HTR-8/SVneo (cell line): ENCODE data around the gene CES3.
A peak's percentile ranks its signal among the peaks of the same experiment; 100 is the strongest.
"Not testable (repeated sequence)": the region's sequence is repeated elsewhere in the genome, so short reads cannot be mapped to it uniquely, and the experiment has no call there.

Experiments
- DNase-seq: peaks from one replicate; pipeline ENCODE4 v3.0.0; 2011; ENCODE audit warnings: low spot score, mixed read lengths; ENCODE audit not compliant: insufficient read length
- FAIRE-seq: peaks from 2 replicates; lab custom pipeline; 2011; peaks lifted over from hg19 to GRCh38; lab: Jason Lieb, UNC

The CES3 gene

DNA sequence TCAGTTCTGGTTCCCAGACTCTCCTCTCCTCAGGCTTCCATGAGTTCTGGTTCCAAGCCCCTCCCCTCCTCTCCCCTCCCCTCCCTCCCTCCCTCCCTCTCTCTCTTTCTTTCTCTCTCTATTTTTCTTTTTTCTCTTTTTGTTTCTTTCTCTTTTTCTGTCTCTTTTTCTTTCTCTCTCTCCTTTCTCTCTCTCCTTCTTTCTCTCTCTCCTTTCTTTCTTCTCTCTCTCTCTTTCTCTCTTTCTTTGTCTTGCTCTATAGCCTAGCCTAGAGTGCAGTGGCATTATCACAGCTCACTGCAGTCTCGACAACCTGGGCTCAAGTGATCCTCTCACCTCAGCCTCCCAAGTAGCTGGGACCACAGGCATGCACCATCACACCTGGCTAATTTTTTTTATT is 796 bp upstream of the CES3 start:
- no peak for DNase-seq
- no peak for FAIRE-seq

DNA sequence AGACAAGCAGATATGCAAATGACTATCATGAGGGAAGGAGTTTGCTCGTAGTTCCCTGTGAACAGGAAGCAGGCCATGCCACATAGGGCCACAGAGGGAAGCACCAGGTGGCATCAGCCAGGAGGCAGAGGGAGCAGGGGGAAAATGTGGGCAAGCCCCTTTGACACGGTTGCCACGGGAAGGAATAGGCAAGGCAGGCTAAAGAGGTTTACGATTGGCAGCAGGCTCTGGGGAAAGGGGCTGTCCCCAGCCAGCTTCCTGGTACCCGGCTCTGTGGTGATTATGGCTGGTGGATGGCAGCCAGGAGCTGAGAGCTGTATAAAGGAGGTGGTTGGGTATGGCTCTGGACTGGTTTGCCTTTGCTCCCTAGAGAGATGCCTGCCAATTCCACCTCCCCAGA is 848 bp downstream of the CES3 start:
- no peak for FAIRE-seq

DNA sequence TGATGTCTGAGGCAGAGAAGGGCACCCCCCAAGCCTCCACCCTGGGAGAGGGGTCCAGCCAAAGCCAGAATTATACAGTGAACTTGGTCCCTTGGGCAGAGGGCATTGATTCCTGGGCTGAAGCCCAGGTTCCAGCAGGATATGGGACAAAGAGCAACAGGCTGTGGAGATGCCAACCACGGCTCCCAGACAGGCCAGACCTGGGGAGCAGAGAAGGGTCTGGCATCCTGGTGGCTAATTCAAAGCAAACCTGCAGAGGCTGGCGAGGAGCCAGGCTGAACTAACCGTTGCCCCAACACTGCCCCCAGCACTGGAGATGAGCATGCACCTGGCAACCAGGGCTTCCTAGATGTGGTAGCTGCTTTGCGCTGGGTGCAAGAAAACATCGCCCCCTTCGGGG is 3.0 kb downstream of the CES3 start:
- no peak for FAIRE-seq
- DNase-seq, result no peak

More for the DNA sequence above, 848 bp downstream of the CES3 start:
- no peak for DNase-seq

DNA sequence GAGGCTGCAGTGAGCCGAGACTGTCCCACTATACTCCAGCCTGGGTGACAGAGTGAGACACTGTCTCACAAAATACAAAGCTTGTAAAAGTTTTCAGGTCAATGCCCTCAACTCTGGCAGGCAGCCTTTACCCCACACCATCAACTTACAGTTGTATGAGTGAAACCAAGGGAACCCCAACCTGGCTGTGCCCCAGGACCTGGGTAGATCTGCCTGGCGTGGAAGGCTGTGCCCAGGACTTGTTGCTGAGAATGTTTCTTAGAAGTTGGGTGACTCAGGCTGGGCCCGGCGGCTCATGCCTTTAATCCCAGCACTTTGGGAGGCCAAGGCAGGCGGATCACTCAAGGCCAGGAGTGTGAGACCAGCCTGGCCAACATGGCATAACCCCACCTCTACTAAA is 7.8 kb downstream of the CES3 start:
- FAIRE-seq (no peak), DNase-seq (no peak)

DNA sequence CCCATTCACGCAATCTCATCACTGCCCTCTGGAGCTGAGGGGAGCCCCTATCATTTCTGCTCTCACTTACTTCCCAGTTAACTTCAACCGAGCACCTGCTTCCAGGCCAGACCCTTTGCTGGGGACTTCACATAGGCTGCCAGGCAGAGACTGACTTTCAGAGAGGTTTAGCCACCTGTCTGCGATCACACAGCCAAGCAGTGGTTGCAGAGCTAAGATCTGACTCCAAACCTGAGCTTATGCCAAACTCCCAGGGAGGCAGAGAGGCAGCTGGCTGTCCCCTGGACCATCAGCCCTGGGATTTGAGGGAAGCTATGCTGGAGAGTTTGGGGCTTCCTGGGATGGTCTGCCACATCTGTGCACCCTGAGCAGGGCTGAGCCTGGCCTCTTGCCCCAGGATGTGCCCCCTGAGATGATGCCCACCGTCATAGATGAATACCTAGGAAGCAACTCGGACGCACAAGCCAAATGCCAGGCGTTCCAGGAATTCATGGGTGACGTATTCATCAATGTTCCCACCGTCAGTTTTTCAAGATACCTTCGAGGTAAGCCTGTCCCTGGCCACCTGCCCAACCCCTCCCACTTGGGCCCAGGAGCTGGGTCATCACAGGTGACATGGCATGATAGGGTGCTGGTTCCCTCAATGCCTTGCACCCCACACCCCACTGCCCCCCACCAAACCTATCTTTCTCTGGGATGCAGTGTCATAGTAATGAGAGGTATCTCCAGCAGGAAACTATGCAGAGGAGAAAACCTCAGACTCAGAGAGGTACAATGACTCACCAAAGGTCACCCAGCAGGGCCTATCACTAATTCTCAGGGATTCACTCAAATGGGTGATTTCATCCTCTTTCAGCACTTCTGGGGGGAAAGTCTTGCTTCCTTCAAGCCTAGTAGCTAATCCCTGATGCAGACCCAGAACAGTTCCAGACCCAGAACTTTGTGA is 10.0 kb downstream of the CES3 start:
- FAIRE-seq (peak; percentile 87), DNase-seq (peak; percentile 41)

DNA sequence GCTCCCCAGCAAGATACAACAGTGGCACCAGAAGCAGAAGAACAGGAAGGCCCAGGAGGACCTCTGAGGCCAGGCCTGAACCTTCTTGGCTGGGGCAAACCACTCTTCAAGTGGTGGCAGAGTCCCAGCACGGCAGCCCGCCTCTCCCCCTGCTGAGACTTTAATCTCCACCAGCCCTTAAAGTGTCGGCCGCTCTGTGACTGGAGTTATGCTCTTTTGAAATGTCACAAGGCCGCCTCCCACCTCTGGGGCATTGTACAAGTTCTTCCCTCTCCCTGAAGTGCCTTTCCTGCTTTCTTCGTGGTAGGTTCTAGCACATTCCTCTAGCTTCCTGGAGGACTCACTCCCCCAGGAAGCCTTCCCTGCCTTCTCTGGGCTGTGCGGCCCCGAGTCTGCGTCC is 11.9 kb downstream of the CES3 start:
- DNase-seq, result no peak
- FAIRE-seq, result no peak

DNA sequence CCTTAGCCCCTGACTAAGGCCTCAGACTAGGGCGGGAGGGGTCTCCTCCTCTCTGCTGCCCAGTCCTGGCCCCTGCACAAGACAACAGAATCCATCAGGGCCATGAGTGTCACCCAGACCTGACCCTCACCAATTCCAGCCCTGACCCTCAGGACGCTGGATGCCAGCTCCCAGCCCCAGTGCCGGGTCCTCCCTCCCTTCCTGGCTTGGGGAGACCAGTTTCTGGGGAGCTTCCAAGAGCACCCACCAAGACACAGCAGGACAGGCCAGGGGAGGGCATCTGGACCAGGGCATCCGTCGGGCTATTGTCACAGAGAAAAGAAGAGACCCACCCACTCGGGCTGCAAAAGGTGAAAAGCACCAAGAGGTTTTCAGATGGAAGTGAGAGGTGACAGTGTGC is 12.7 kb downstream of the CES3 start:
- FAIRE-seq (no peak), DNase-seq (no peak)

DNA sequence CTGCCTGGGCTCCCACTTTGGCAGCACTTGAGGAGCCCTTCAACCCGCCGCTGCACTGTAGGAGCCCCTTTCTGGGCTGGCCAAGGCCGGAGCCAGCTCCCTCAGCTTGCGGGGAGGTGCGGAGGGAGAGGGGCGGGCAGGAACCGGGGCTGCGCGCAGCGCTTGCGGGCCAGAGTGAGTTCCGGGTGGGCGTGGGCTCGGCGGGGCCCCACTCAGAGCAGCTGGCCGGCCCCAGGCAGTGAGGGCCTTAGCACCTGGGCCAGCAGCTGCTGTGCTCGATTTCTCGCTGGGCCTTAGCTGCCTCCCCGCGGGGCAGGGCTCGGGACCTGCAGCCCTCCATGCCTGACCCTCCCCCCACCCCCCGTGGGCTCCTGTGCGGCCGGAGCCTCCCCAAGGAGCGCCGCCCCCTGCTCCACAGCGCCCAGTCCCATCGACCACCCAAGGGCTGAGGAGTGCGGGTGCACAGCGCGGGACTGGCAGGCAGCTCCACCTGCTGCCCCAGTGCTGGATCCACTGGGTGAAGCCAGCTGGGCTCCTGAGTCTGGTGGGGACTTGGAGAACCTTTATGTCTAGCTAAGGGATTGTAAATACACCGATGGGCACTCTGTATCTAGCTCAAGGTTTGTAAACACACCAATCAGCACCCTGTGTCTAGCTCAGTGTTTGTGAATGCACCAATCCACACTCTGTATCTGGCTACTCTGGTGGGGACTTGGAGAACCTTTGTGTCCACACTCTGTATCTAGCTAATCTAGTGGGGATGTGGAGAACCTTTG is 13.3 kb downstream of the CES3 start:
- FAIRE-seq, result not testable (repeated sequence)

DNA sequence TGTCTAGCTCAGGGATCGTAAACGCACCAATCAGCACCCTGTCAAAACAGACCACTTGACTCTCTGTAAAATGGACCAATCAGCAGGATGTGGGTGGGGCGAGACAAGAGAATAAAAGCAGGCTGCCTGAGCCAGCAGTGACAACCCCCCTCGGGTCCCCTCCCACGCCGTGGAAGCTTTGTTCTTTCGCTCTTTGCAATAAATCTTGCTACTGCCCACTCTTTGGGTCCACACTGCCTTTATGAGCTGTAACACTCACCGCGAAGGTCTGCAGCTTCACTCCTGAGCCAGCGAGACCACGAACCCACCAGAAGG is 13.8 kb downstream of the CES3 start:
- FAIRE-seq, DNase-seq: not testable (repeated sequence)

More for the DNA sequence above, 13.3 kb downstream of the CES3 start:
- DNase-seq, result not testable (repeated sequence)

DNA sequence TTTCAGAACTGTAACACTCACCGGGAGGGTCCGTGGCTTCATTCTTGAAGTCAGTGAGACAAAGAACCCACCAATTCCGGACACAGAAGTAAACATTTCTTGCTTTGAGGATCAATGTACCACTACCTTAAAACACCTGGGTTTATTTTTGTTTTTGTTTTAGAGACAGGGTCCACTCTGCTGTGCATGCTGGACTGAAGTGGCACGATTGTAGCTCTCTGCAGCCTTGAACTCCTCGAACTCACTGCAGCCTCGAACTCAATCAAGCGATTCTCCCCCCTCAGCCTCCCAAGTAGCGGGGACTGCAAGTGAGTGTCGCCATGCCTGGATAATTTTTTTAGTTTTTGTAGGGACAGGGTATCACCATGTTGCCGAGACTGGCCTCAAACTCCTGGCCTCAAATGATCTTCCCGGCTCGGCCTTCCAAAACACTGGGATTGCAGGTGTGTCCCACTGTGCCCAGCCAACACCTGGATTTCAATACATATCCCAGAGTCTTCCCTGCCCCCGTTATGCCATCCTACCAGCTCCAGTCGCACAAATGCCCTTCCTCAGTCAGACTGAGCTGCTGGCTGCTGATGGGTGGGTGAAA is 14.3 kb downstream of the CES3 start:
- DNase-seq (no peak), FAIRE-seq (no peak)

DNA sequence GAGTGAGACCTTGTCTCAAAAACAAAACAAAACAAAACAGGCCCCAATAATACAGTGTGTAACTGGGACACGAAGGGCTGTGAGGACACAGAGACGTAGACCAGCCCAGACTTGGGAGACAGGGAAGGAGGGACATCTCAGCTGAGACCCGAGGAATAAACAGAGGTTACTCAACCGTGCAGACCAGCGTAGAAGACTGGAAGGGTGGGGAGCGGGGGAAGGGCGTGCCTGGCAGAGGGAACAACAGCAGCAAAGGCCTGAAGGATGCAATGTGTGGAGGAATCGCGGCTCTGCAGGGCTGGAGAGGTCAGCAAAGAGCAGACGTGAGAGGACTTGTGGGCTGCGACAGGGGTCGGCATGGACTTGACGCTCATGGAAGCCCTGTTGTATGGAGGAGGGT is 15.7 kb downstream of the CES3 start:
- FAIRE-seq (no peak), DNase-seq (no peak)

DNA sequence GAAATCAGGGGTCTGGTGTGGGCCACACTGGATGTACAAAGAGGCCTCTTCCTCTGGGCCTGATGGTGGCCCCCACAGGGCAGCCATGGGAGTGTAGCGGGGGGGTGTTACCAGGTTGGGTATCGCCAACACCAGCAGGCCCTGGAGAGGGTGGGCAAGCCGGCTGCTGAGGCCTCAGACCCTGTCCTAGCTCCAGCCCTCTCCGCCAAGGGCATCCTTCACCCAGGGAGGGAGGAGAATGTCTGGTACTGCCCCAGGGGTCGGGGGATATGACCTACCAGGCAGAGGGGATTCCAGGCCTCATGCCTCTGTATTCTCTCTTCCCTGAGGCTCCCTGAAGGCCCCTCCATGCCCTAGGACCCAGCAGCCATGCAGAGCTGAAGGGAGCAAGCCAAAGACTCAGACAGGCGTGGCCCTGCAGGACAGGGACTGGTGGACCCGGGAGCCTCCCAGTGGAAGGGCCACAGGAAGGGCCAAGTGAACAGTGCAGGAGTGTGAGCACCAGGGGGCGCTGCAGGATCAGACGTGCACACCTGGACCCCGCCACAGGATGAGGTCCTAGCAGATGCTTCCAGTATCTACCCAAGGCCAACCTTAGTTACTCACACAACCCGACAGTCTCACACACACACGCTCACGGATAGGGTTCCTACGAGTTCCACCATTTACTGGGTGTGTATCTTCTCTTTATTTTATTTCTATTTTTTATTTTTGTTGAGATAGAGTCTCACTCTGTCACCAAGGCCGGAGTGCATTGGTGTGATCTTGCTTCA is 16.5 kb downstream of the CES3 start:
- DNase-seq (peak; percentile 93), FAIRE-seq (peak; percentile 90)

DNA sequence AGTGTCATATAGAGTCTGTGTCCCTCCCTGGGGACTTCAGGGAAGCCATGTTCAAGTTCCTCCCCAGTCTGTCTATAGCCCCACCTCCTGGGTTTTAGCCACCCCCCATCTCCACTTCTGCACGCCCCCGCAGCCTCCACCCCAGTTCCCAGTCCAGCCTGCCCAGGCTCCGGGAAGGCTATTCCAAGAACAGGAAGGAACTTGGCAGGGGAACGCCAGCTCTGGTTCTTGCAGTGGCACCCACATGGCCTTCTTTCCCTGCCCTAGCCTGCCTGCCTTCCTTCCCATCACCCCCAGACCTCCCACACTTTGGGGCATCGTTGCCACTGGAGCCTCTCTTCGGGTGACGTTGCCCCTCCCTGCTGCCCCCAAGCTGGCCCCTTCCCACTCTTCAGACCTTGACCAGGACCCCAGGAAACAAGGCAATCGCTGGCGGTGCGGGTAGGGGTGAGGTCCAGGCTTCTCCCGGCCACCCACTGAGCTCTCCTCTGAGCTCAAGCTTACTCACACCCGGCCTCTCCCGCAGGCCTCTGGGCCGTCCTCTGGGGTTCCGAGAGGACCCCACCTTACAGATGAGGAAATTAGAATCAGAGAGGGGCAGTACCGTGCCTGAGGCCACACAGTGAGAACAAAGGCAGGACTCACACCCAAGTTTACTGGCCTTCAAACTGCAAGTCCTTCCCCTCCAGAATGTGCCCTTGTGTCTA is 18.1 kb downstream of the CES3 start:
- DNase-seq, result no peak

DNA sequence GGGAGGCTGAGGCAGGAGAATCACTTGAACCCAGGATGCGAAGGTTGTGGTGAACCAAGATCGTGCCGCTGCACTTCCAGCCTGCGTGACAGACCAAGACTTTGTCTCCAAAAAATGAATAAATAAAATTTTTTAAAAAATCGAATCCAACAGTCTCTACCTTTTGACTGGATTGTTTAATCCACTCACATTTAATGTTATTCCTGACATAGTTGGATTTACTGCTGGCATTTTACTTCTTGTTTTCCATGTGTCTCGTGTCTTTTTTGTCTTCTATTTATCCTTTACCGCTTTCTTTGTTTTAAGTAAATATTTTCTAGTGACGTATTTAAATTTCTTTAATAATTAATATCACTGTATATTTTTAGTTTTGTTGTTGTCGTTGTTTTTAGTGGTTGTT is 22.0 kb downstream of the CES3 start:
- DNase-seq (no peak), FAIRE-seq (no peak)

More for the DNA sequence above, 18.1 kb downstream of the CES3 start:
- no peak for FAIRE-seq

DNA sequence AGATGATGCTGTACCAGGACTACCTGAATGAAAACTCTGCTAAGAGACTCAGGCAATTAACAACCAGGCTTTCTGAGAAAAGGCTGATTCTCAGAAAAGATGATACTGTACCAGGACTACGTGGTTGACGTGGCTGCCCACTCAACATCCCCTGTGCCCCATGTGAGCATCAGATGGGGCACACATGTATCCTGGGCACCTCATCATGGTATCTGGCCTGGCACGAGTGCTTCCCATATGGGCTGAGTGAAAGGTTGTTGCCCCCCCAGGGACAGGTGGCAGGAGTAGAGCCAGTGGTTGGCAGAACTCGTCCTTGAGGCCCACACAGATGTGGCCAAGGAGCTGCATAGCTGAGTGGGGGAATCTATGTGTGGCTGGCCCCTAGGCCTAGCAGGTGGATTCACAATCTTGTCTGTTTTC is 23.8 kb downstream of the CES3 start:
- FAIRE-seq, result no peak

DNA sequence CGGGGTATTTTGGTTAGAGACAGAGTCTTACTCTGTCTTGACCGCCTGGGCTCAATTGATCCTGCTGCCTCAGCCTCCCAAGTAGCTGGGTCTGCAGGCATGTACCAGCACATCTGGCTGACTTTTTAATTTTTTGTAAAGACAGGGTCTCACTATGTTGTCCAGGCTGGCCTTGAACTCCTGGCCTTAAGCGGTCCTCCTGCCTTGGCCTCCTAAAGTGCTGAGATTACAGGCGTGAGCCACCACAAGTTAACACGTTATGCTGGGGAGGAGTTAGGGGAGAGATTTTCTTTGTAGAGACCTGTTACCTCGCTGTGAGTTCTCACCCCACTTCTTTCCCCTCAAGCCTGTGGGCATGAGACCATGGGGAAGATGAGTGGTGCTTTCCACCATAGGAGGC is 25.5 kb downstream of the CES3 start:
- no peak for FAIRE-seq
- no peak for DNase-seq

More for the DNA sequence above, 23.8 kb downstream of the CES3 start:
- no peak for DNase-seq

DNA sequence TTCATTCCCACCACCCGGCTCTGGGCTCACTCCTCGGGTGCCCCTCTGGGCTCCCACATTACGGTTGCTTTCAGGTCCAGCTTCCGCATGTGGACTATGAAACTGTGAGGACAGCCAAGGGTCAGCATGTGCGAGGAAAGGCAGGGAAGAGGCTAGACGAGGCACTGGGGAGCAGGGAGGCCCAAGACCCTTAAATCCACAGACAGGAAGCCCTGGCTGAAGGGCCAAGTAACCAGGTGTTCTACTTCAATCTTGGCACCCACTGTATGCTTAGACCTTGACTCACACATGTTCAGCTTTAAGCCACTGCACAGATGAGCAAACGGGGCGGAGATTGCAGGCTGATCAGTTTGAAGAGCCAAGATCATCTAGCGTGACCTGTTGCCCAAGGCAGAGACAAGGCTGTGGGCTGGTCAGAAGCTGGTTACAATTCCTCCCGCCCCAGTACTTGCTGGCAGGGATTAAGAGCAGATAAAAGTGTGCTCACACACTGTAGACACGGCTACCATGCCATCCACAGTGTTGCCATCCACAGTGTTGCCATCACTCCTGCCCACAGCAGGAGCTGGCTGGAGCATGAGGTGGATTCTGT is 27.2 kb downstream of the CES3 start, which contains the start of gene CES4A:
Gene CES4A (plus strand): TSS at position 393 of the 592 bp plus-strand sequence. CDS start 184 bp downstream, at position 577.
- no peak for FAIRE-seq
- no peak for DNase-seq

DNA sequence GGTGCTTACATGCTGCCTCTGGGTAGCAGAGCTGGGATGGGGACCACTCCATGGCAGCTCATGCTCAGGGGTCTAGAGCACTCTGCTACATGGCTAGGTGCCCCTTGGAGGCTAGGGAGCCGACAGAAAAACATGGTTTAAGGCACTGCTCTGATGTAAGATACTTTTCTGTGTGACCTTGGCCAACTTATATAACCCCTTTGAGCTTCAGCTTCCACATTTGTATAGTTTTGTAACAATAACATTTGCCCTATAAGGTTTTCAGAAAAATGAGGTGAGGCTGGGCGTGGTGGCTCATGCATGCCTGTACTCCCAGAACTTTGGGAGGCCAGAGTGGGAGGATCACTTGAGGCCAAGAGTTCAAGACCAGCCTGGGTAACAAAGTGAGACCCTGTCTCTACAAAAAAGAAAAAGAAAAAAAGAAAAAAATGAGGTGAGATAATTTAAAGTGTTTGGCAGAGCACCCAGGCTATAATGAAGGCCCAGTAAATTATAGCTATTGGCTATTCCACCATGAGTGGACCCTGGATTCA is 30.5 kb downstream of the CES3 start:
- DNase-seq, result no peak
- FAIRE-seq, result no peak

DNA sequence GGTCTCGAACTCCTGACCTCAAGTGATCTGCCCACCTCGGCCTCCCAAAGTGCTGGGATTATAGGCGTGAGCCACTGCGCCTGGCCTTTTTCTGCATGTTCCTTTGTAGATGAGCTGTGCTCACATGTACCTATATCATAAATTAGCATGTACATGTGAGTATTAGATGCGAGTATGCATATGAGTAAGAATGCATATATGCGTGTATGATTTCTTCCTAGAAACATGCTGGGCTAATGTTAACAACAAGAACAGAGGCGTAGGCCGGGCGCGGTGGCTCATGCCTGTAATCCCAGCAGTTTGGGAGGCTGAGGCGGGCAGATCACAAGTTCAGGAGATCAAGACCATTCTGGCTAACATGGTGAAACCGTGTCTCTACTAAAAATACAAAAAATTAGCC is 32.5 kb downstream of the CES3 start:
- not testable (repeated sequence) for DNase-seq, FAIRE-seq
